GM12878 (cell line): ENCODE measurements around the gene DPM3. TPM values are rescaled to one million over a fixed set of nuclear protein-coding genes. Genes with fewer than 3 reads are reported as not detected.

Experiments
- ATAC-seq: fragments of 200-7000 bp; cut with Tn5 transposase; 3 replicates; pipeline ENCODE4 v1.9.1; 2020; ENCODE audit warnings: mild to moderate bottlenecking, moderate library complexity
- BruUV-seq: library from RNA; stranded (reverse); fragments of 400-500 nt; replicated peaks from 2 replicates; lab custom pipeline; 2021; lab: Mats Ljungman, UMichigan
- CTCF ChIA-PET: fragments of 300-600 bp; sonication (Branson Sonifier 250); formaldehyde crosslinking; extraction: SDS; loops from one replicate; lab custom pipeline; 2021; ENCODE audit warnings: inconsistent platforms; lab: Yijun Ruan, JAX
- POLR2A ChIA-PET: fragments of 350-600 bp; formaldehyde crosslinking; extraction: SDS; loops from one replicate; lab custom pipeline; 2021; ENCODE audit warnings: inconsistent platforms; lab: Charles Lee
- RAD21 ChIA-PET: fragments of 300-600 bp; sonication (Branson Sonifier 250); formaldehyde crosslinking; loops from one replicate; lab custom pipeline; 2023; ENCODE audit warnings: antibody characterized with exemption; ENCODE audit not compliant: unreplicated experiment; lab: Charles Lee
- SMC1A ChIA-PET: fragments of 300-600 bp; sonication (Branson Sonifier 250); formaldehyde crosslinking; loops from one replicate; lab custom pipeline; 2023; ENCODE audit not compliant: unreplicated experiment, uncharacterized antibody; lab: Charles Lee
- DNase-seq: peaks from one replicate; pipeline ENCODE4 v3.0.0-alpha.2; 2011; ENCODE audit warnings: low read depth, low spot score
- FAIRE-seq: peaks from 3 replicates; lab custom pipeline; 2011; peaks lifted over from hg19 to GRCh38; lab: Jason Lieb, UNC
- H2AFZ ChIP-seq: 2 replicates; pipeline ENCODE4 v1.6.0; 2011; ENCODE audit warnings: low read depth, low read length, control low read depth; ENCODE audit not compliant: control insufficient read depth
- H3K27ac ChIP-seq: 2 replicates; pipeline ENCODE4 v1.5.1; 2011; ENCODE audit warnings: control low read depth; ENCODE audit not compliant: control insufficient read depth, insufficient read depth
- H3K27me3 ChIP-seq, 2 experiments: replicated peaks in 1 of 2; 2 replicates each; pipeline versions ENCODE4 v1.6.0 to v1.6.1; 2011; ENCODE audit warnings: low read length in 1 of 2; ENCODE audit not compliant: control insufficient read depth in 2 of 2, insufficient read depth in 2 of 2
- H3K36me3 ChIP-seq, 2 experiments: 2 replicates each; pipeline ENCODE4 v1.5.1; 2011; ENCODE audit warnings: low read length in 1 of 2; ENCODE audit not compliant: control insufficient read depth in 2 of 2, insufficient read depth in 2 of 2
- H3K4me1 ChIP-seq: 2 replicates; pipeline ENCODE4 v1.6.1; 2011; ENCODE audit warnings: mild to moderate bottlenecking, low read length, moderate library complexity, mixed read lengths; ENCODE audit not compliant: control insufficient read depth, insufficient read depth
- H3K4me2 ChIP-seq: 2 replicates; pipeline ENCODE4 v1.6.0; 2011; ENCODE audit warnings: control low read depth; ENCODE audit not compliant: control insufficient read depth, insufficient read depth
- H3K4me3 ChIP-seq: fragments of 200-600 bp; sonication (generic); 2 replicates; pipeline ENCODE4 v1.5.1; 2016
- H3K79me2 ChIP-seq: 2 replicates; pipeline ENCODE4 v1.6.0; 2011; ENCODE audit warnings: low read length; ENCODE audit not compliant: control insufficient read depth, insufficient read depth
- H3K9ac ChIP-seq: 2 replicates; pipeline ENCODE4 v1.8.0; 2011; ENCODE audit warnings: low read length, control low read depth, mixed read lengths; ENCODE audit not compliant: control insufficient read depth, insufficient read depth
- H3K9me3 ChIP-seq: replicated peaks from 3 replicates; pipeline ENCODE4 v1.5.1; 2011; ENCODE audit warnings: mild to moderate bottlenecking, low read length; ENCODE audit not compliant: control insufficient read depth, insufficient read depth
- H4K20me1 ChIP-seq: 2 replicates; pipeline ENCODE4 v1.6.0; 2011; ENCODE audit not compliant: control insufficient read depth, insufficient read depth
- ESRRA ChIP-seq: IDR thresholded peaks from 2 replicates; pipeline ENCODE4 v1.6.1; 2012; ENCODE audit warnings: mild to moderate bottlenecking, low read length, improper control_type of control experiment
- NR2C1 ChIP-seq: fragments of 450-650 bp; IDR thresholded peaks from 2 replicates; pipeline ENCODE4 v1.6.1; 2017; ENCODE audit warnings: antibody characterized with exemption, mild to moderate bottlenecking, moderate library complexity
- NR2F1 ChIP-seq: fragments of 450-650 bp; conservative IDR thresholded peaks from 2 replicates; pipeline ENCODE4 v1.6.1; 2017; ENCODE audit warnings: mild to moderate bottlenecking
- POLR2A ChIP-seq: IDR thresholded peaks from 2 replicates; pipeline ENCODE4 v1.6.1; 2011; ENCODE audit warnings: low read depth, mild to moderate bottlenecking, low read length
- RELB ChIP-seq: fragments of 450-650 bp; IDR thresholded peaks from 2 replicates; pipeline ENCODE4 v1.6.1; 2017; ENCODE audit warnings: low read depth, mild to moderate bottlenecking, moderate library complexity
- ZBTB40 ChIP-seq: fragments of 450-650 bp; IDR thresholded peaks from 2 replicates; pipeline ENCODE4 v1.6.1; 2016; ENCODE audit warnings: mild to moderate bottlenecking, moderate library complexity, borderline replicate concordance
- ZSCAN29 ChIP-seq: fragments of 450-650 bp; IDR thresholded peaks from 2 replicates; pipeline ENCODE4 v1.6.1; 2017; ENCODE audit warnings: mild to moderate bottlenecking, moderate library complexity
- WGBS: methylation state at CpG from one replicate; pipeline ENCODE4 v1.1.6; 2016; ENCODE audit warnings: low lambda C conversion rate; ENCODE audit not compliant: insufficient replicate concordance, insufficient coverage; ENCODE audit errors: missing lambda C conversion rate; 5-methylcytosine and 5-hydroxymethylcytosine counted together
- in situ Hi-C: fragments of 300-500 bp; cut with MboI; formaldehyde crosslinking; loops from 9 replicates; pipeline ENCODE4 v1.14.3; 2018; ENCODE audit warnings: mixed read lengths
- intact Hi-C: fragments of 100-400 bp; cut with micrococcal nuclease; formaldehyde crosslinking; loops from one replicate; pipeline ENCODE4 v1.14.2; 2022; ENCODE audit not compliant: unreplicated experiment
- polyA plus RNA-seq, 11 experiments: library from polyadenylated mRNA; depleted of rRNA in 4 of 11; unstranded in 6 of 11; stranded (reverse) in 5 of 11; fragments of >200 nt; fragmentation: Nextera tagmentation in 4 of 11; fragmentation: Illumina TruSeq in 1 of 11; extraction: Ambion mirVana in 4 of 11; extraction: Trizol in 1 of 11; gene quantifications; 1 replicate in 1 of 11; 2 replicates in 10 of 11; pipeline versions ENCODE4 v1.2.1 to v1.2.3, GENCODE V29; 2011 to 2016; ENCODE audit warnings: inconsistent platforms in 2 of 11, missing spikeins in 2 of 11, low read depth in 1 of 11
- total RNA-seq, 4 experiments: library from RNA; depleted of rRNA in 3 of 4; stranded (reverse); fragments of >200 nt in 3 of 4; fragmentation: Illumina TruSeq in 1 of 4; extraction: Trizol in 1 of 4; gene quantifications; 2 replicates each; pipeline versions ENCODE4 v1.2.1 to v1.2.3, GENCODE V29; 2013 to 2021

Gene DPM3
- total and polyA plus RNA-seq, 10 of the 15 experiments (the other 5 are each of a cell fraction or from before 2014, with no cell fraction given) = 5.9 to 78.7 (median 25.7) TPM

- in situ Hi-C loops = no loop called here
- H3K36me3 ChIP-seq = no peaks in the 10 kb centered on the region
- ChIA-PET SMC1A (interaction anchor here (1.7 to 2.0 kb wide), 2 partner anchors 15 to 46 kb away, joined by 13 to 29 read pairs; no protein-coding TSS in a partner anchor), RAD21 (interaction anchor here (1.9 to 4.8 kb wide), 3 partner anchors 15 to 48 kb away, joined by 9 to 77 read pairs (median 13); no protein-coding TSS in a partner anchor), POLR2A (interaction anchor here (0.5 to 7.4 kb wide), 3 partner anchors 15 to 1295 kb away, joined by 3 to 77 read pairs (median 31); no protein-coding TSS in a partner anchor), CTCF (interaction anchor here (0.7 to 9.7 kb wide), 6 partner anchors 11 to 94 kb away, joined by 3 to 244 read pairs (median 14); partner anchors contain the start of gene THBS3)
- no TSS peak for BruUV-seq
- intact Hi-C loops = no loop called here
- no peak for DNase-seq
- WGBS = 65% methylated on average over 19 of the region's 30 CpGs
- H3K4me3 ChIP-seq = no peak overlapping the region
- no peak for FAIRE-seq
- H3K9me3 ChIP-seq = no peaks in the 10 kb centered on the region
- no peaks in the 10 kb centered on the region for H3K27me3 ChIP-seq
- no peak overlapping the region for H2AFZ ChIP-seq
- H3K4me2 ChIP-seq = no peak overlapping the region
- no peak for ATAC-seq
- no peak overlapping the region for H3K27ac ChIP-seq
- peaks cover 16% of the 10 kb centered on the region for H3K4me1 ChIP-seq
- H3K79me2 ChIP-seq = no peaks in the 10 kb centered on the region
- TF ChIP-seq NR2C1 = 0 out of 2 replicates have a peak, but pooled peaks have one; percentile 22
- TF ChIP-seq RELB = no peak
- no peak for TF ChIP-seq POLR2A
- TF ChIP-seq ESRRA = no peak
- TF ChIP-seq ZBTB40 = no peak
- TF ChIP-seq NR2F1 = 0 out of 2 replicates have a peak, but pooled peaks have one; percentile 23
- TF ChIP-seq ZSCAN29 = no peak
- no peak overlapping the region for H3K9ac ChIP-seq
- no peaks in the 10 kb centered on the region for H4K20me1 ChIP-seq
These were observed 38.2 kb upstream of the DPM3 start for GRCh38 chr1:155178441-155179111.
